GM21515 (cell line): ENCODE results near the gene SYTL1.

Experiments
- ATAC-seq: cut with Tn5 transposase; IDR thresholded peaks from one replicate; pipeline ENCODE4 v1.9.1; 2021; ENCODE audit not compliant: unreplicated experiment

SYTL1 gene, protein sequence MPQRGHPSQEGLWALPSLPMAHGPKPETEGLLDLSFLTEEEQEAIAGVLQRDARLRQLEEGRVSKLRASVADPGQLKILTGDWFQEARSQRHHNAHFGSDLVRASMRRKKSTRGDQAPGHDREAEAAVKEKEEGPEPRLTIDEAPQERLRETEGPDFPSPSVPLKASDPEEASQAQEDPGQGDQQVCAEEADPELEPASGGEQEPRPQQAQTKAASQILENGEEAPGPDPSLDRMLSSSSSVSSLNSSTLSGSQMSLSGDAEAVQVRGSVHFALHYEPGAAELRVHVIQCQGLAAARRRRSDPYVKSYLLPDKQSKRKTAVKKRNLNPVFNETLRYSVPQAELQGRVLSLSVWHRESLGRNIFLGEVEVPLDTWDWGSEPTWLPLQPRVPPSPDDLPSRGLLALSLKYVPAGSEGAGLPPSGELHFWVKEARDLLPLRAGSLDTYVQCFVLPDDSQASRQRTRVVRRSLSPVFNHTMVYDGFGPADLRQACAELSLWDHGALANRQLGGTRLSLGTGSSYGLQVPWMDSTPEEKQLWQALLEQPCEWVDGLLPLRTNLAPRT

DNA sequence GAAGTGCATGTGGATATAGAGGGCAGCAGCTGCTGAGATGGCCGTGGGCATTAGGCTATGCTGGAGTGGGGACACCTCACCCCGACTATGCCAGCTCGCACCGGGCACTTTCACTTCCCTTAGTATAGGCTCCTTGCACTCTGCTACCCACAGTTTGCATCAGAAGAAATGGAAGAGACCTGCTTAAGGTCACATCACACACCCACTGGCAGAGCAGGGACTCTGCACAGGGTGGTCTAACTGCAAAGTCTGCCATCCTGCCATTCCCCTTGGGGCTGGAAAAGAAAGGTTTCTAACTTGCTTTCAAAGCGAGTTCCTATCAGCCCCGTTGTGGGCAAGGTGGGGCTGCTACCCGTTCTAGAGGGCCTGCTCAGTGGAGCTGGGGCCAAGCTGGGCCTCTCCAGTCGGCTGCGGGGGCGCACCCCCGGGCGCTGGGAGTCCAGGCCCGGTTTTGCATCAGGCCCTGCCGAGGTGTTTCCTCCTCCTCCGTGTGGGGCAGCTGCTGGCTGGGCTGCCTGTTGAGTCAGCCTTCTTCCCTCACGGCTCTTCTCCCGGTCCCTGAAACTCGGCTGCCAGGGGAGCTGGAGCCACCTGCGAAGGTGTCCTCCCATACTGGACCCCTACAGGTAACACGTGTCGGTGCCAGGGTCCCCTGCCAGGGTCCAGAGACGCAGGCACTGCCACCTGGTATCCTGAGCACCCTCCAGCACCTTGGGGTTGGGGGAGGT lies at the start of gene SYTL1:
Gene SYTL1 (plus strand): TSS at position 498 of the 728 bp plus-strand sequence. CDS start 3,313 bp downstream, outside the sequence.
- ATAC-seq: no peak

DNA sequence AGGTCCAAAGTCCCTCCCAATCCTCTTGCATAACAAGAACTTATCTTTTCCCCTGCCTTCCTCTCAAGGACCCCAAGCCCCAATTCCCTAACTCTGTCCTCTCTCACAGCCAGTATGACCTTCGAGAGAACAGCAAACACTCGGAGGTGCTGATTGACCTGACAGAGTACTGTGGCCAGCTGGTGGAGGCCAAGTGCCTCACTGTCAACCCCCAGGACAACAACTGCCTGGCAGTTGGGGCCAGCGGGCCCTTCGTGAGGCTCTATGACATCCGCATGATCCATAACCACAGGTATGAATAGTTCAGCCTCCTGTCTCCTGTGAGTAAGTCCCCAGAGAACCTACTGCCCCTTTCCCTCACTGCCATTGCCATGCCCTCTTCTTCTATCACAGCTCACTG lies 49.7 kb upstream of the SYTL1 start:
- ATAC-seq: no peak

DNA sequence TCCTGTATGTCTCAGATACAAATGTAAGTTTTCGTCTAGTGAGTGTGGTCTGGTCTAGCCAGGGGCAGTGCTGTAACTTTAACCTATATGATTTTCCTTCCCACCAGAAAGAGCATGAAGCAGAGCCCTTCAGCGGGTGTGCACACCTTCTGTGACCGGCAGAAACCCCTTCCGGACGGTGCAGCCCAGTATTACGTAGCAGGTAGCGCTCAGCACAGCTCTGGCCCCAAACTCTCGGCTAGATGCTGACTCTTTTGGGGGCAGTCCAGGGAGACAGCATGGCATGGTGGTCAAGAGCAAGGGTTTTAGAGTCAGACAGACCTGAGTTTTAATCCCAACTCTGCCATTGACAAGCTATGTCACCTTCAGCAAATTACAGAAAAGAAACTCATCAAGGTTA lies 47.9 kb upstream of the SYTL1 start:
- no peak for ATAC-seq

DNA sequence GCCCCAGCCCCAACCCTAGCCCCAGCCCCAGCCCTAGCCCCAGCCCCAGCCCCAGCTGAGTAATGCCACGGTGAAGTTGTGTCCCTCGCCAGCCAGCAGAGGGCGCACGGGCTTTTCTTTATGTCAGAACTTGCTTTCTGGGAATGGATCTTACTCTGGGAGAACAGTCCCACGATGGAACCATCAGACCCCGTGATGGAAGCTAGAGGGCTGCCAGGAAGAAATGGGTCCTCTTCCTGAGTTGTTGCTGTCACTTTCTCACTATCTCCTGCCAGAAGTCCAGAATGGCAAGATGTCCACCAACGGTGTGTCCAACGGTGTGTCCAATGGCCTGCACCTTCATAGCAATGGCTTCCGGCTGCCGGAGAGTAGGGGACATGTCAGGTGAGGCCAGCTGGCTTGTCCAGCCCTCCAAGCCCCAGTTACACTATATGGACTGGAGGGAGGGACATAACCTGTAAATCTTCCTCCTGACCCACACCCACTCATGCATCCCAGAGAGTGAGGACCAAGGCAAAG lies 45.0 kb upstream of the SYTL1 start:
- no peak for ATAC-seq

DNA sequence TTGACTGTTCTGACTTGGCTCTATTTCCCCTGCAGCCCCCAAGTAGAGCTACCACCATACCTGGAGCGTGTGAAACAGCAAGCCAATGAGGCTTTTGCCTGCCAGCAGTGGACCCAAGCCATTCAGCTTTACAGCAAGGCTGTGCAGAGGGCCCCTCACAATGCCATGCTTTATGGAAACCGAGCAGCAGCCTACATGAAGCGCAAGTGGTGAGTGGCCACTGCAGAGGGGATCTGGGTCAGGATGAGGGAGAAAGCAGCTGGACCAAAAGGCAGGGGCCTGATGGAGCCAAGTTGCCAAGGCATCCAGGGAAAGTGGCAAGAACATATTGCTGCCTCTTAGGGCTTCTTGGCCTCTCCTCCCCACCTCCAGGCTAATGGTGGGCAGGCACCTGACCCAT lies 43.9 kb upstream of the SYTL1 start:
- ATAC-seq: no peak

DNA sequence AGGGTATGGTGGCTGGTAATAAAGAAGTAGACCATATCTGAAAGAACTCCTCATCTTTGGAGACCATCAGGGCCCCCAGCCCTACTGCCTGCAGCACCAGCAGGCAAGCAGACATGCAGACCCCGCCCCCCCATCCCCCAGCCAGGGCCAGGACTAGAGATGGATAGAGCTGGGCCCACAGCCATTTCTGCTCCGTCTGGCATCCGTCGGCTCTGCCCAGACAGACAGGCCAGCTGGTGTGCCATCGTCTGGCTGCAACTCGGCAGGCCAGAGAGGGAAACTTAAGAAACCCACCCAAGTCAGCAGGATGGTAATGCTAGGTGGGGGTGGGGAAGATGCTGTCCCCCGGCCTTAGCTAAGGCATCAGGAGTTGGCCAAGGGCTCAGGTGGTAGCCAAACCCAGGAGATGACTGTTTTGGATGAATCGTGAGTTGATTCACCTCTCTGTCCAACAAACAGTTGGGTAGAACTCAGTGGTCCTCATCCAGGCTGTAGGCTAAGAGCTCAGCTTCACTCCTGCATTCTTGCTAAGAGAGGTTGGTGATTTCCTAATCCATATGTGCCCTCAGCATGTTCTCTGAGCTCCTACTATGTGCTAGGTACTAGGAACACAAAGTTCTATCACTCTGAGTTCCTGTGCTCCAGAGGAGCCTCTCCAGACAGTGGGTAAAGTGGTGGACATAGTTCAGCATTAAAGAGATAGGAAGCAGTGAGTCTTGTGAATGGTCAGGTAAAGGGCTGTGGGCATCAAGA lies 43.0 kb upstream of the SYTL1 start:
- ATAC-seq: no peak

DNA sequence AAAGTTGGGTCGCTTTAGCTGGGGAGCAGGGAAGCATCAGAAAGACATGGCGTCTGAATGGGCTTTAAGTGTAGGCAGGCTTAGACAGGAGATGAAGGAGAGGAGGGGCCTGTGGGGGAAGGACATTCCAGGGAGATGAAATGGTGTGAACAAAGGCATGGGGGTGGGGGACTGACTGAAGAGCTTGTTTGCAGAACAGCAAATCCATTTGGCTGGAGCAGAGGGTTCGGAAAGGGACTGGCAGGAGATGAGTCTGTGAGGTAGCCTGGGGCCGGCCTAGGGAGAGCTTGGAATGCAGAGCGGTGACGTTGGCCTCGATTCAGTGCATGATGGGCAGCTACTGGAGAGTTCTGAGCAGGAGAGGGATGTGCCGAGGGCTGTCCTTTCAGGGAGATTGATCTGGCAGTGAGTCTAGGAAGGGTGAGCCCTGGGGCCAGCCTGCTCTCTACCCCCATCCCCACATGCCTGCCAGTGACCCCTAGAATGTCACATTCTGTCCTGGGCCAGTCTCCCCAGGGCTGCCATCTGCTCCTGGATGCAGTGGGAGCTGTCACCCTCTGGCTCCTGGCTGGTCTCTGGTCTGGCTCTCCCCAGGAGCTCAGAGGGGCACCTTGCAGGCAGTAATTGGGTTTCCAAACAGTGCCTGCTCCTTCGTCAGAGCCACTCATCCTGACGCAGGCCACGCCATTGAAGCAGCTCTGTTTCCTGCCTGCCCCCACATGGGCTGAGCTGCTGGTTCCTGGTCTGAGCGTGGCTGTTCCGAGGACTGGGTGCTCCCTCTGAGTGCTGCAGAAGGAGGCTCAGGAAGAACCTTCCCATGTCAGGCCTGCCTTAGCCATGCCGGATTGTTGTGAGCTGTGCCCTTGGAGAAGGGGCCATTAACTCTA lies 42.2 kb upstream of the SYTL1 start:
- ATAC-seq: no peak

DNA sequence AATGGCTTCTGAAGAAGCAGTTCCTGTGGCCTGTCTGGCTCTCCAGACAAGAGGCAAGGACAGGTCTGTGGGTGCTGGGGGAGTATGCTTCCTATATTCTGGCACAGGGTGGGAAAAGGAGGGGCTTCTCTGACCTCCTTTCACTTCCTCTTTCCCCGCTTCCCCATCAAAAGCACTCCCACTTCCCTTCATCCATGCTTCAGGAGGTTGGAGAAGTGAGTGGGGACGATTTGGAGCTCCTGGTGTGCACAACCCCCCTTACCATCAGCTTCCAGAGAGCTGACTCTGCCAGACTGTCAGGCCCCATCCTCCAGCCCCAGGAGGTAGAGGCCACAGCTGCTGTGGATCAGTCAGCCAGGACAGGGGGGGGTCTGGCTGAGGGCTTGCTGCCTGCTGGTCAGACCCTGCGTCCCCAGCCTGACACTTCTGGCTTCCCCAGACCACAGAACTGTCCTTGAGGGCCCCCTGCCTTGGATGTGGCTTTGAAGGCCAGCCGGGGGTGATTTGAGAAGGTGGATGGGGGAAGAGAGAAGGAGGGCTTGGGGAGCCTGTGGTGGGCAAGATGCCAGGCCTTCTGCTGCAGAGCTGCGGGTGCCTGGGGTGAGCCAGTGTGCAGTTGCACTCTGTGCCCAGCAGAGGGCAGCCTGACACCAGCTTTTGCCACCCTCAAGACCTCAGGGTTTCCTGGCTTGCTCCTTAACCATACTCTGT lies 41.3 kb upstream of the SYTL1 start:
- no peak for ATAC-seq

DNA sequence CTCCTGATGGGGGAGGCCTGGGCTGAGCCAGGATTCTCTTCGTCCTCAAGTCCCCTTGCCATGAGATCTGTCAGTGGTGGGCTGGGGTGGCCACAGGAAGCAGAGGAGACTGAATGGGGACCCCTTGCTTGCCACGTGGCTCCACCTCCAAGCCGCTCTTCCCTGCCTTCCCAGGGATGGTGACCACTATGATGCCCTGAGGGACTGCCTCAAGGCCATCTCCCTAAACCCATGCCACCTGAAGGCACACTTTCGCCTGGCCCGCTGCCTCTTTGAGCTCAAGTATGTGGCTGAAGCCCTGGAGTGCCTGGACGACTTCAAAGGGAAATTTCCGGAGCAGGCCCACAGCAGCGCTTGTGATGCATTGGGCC lies 40.8 kb upstream of the SYTL1 start:
- ATAC-seq: no peak

DNA sequence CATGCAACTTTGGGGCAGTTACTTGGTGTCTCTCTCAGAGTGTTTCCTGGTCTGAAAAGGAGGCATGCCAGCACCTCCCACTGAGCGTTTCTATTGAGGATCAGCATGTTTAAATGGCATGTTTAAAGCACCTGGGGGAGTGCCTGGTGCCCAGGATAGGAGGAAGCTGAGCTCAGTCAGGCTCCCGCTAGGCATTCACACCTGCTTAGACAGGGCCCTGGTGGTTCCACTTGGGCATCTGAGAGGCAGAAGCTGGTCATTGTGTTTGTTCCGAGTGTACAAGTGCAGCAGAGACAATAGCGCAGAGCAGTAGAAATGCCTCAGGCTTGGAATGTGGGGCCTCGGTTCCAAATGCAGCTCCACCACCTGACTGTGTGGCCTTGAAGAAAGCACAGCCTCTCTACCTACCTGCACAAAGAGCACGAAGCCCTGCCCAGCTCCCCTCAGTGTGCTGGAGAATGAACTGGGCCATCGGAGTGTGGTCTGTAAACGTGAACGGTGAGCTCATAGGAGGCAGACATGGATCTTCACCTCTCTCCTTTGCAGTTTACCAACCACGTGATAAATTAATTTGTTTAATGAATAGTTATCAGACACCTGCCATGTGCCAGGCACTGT lies 40.1 kb upstream of the SYTL1 start:
- no peak for ATAC-seq

DNA sequence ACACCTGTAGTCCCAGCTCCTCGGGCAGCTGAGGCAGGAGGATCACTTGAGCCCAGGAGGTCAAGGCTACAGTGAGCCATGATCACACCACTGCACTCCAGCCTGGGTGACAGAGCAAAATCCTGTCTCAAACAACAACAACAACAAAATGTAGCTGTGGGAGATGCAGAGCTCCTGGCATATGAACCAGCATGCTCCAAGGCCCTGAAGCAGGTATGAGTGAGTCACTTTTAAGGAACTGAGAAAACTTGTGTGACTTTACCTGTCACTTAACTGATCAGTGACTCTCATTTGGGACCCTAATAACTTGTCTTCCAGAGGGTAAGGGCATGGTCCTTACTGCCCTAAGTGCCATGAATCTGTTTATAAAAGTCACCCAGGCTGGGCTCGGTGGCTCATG lies 39.2 kb upstream of the SYTL1 start:
- ATAC-seq: no peak

DNA sequence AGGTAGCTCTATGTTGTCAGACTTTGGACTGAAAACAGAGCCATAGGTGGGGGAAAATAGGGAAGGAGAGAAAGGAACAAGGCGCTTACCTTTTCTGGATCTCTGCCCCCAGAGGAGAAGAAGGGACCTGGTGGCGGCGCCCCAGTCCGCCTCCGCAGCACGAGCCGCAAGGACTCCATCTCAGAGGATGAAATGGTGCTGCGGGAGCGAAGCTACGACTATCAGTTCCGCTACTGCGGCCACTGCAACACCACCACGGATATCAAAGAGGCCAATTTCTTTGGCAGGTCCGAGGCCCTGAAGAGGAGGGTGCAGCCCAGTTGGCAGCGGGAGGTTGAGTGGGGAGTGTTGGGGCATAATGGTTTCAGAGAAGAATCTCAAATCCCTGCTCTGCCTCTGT lies 38.3 kb upstream of the SYTL1 start:
- ATAC-seq: no peak

DNA sequence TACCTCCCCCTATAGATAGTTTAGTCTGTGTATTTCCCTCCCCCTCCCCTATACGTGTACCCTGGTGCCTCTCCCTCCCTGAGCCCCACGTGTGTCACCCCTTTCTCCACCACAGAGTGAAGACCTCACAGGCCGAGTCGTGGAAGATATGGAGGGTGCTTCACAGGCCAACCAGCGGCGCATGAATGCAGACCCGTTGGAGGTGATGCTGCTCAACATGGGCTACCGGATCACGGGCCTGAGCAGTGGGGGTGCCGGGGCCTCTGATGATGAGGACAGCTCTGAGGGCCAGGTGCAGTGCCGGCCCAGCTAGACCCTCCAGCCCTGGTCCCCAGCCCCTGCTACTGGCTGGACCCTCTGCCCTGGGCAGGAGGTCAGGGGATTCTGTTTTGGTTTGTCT lies 35.8 kb upstream of the SYTL1 start:
- ATAC-seq: no peak

DNA sequence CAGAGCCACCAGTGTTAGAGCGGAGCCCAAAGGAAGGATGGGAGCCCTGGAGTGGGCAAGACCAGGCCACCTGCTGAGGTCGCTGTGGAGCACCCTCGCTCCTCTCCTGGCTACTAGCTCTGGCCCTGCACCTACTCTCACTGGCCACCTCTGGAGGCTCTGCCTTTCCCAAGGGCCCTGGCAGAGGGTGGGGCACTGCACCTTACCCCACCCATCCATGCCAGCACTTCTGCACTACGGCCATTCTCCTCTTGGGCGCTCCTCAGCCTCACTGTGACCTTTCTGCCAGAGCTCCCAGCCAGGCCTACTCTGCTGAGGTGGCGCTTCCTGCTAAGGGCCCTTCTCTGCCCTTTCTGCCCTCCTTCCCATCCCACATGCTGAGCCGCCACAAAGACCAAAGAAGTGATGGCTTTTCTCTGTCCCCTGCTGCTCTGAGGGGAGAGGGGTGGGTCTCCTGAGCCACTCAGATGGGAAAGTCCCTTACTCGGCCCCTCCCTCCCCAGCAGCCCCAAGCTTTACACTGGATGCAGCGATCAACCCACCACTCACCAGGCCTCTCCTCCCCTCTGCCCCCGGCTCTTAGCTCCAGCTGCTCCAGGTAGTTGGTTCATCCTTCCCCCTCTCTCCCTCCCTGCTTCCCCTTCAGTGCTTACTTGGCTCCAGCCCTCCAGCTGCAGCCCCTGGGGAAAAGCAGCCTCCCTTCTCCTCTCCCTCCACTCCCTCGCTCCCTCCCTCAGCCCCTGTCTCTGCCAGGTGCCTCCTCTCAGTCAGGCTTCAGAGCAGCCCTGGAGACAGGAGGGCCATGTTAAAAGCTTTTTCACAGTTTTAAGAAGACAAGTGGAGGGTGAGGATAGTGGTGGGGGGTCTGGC lies 34.7 kb upstream of the SYTL1 start:
- ATAC-seq: no peak

DNA sequence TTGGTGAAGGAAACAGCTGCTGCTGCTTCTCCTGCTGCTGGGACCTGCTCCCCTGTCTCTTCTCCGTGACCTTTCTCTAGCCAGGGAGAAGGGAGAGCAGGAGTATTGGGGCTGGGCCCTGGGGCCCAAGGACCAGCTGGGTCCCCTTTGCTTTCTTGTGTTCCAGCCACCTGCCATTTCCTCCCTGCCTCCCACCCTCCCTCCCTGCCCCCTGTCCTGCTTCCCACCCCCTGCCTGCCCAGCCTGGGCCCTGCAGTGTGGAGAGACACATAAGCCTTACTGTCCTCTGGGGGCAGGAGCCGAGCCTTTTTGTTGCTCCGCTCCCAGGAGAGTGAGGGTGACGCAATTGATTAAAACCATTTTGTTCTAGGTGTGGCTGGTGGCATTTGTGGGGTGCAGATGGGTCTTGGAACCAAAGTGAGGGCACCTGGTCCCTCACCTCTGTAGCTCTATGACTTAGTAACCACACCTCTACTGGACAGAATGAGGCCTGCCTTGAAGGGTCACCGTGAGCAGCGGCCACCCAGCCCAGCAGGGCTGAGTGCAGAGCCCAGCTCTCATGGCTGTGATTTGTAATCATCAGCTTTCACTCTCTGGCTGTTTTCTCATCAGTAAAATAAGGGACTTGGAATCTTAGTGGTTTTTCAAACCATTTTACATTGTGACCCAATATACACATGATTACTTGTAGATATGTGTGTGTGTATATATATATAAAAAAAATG lies 33.8 kb upstream of the SYTL1 start:
- ATAC-seq: no peak

DNA sequence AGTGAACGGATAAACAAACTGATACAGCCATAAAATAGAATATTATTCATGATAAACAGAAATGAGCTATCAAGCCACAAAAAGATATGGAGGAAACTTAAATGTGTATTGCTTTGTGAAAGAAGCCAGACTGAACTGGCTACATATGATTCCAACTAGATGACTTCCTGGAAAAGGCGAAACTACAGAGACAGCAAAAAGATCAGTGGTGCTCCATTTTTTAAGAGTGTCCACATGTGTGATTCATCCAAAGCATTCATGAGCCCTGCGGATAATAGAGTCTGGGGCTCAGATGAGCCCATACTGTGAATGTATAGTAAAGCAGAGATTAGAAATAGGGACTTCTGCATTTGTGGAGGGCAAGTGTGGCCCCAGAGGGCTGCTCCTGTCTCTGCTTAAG lies 27.7 kb upstream of the SYTL1 start:
- no peak for ATAC-seq

DNA sequence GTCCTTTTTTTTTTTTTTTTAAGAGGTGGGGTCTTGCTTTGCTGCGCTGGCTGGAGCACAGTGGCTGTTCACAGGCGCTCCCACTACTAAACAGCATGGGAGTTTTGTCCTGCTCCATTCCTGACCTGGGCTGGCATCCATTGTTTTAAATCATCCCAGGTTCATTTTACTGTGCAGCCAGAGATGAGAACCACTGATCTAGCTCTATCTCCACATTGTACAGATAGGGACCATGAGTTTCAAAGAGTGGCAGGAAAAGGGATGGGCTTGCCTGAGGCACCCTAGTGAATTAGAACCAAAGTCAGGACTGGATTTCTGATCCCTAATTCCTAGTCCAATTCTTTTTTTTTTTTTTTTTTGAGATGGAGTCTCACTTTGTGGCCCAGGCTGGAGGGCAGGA lies 27.1 kb upstream of the SYTL1 start:
- ATAC-seq: no peak

DNA sequence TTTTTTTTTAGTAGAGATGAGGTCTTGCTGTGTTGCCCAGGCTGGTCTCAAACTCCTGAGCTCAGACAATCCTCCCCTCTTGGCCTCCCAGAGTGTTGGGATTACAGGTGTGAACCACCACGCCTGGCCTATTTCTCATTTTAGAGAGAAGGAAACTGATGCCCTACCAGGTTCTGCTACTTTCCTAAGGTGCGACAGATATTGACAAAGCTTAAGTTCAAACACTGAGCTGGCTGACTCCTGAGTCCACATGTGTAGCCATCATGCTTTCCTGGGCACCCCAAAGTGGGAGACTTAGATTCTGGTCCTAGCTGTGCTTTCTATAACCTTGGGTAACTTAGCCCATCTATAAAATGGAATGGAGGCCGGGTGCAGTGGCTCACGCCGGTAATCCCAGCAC lies 25.0 kb upstream of the SYTL1 start:
- no peak for ATAC-seq
